B cell (primary cell): ENCODE measurements around the gene FBF1.
A peak's percentile ranks its signal among the peaks of the same experiment; 100 is the strongest.

Experiments
- CTCF ChIP-seq: fragments of 200-600 bp; IDR thresholded peaks from one replicate; pipeline ENCODE4 v1.8.0; 2022; ENCODE audit warnings: antibody characterized with exemption, mild to moderate bottlenecking
- EZH2 ChIP-seq: IDR thresholded peaks from 2 replicates; pipeline ENCODE4 v1.6.1; 2012; ENCODE audit warnings: borderline replicate concordance, low read depth, mild to moderate bottlenecking, moderate library complexity, low read length; ENCODE audit not compliant: insufficient read depth, poor library complexity, severe bottlenecking

- peak; percentile 25 for TF ChIP-seq CTCF
- no peak for TF ChIP-seq EZH2
Observed at GRCh38 chr17:75927286-75927922, 13.4 kb downstream of the FBF1 start.
